GM20000 (cell line): Measurements from ENCODE around the gene WBP2NL.

Source experiments
- DNase-seq: peaks from one replicate; pipeline ENCODE4 v3.0.0; 2012; ENCODE audit warnings: low spot score
- CTCF ChIP-seq: IDR thresholded peaks from 2 replicates; pipeline ENCODE4 v1.5.1; 2012; ENCODE audit warnings: mild to moderate bottlenecking, control low read depth; ENCODE audit errors: extremely low read depth, missing control alignments

The WBP2NL gene

GRCh38 chr22:41974691-41975290 lies 23.8 kb upstream of the WBP2NL start:
- no peak for DNase-seq
- no peak for TF ChIP-seq CTCF

GRCh38 chr22:41975299-41976069 lies 23.1 kb upstream of the WBP2NL start:
- TF ChIP-seq CTCF = no peak
- DNase-seq = no peak

GRCh38 chr22:41976070-41976901 lies 22.3 kb upstream of the WBP2NL start:
- TF ChIP-seq CTCF = no peak
- DNase-seq = peak; percentile 74

GRCh38 chr22:41976961-41977566 lies 21.5 kb upstream of the WBP2NL start:
- no peak for TF ChIP-seq CTCF

GRCh38 chr22:41978732-41979131 lies 19.9 kb upstream of the WBP2NL start:
- no peak for TF ChIP-seq CTCF
- DNase-seq = no peak

More at GRCh38 chr22:41976961-41977566, 21.5 kb upstream of the WBP2NL start:
- DNase-seq = no peak

- no peak for DNase-seq
- no peak for TF ChIP-seq CTCF
Observed at GRCh38 chr22:41979423-41980250, 19.0 kb upstream of the WBP2NL start.
